Panc1 (cell line): ENCODE measurements around the gene SAP30BP. TPM values are rescaled to one million over a fixed set of nuclear protein-coding genes. Genes with fewer than 3 reads are reported as not detected.

ENCODE experiments used
- ATAC-seq: fragments of 200-7000 bp; cut with Tn5 transposase; 2 replicates; pipeline ENCODE4 v1.9.1; 2020; ENCODE audit warnings: mild to moderate bottlenecking, moderate library complexity
- BruUV-seq: library from RNA; stranded (reverse); fragments of 400-500 nt; replicated peaks from 2 replicates; lab custom pipeline; 2021; lab: Mats Ljungman, UMichigan
- CTCF ChIA-PET: fragments of 300-600 bp; sonication (Branson Sonifier 250); formaldehyde crosslinking; loops from one replicate; lab custom pipeline; 2022; ENCODE audit warnings: antibody characterized with exemption; lab: Charles Lee
- POLR2A ChIA-PET: fragments of 300-600 bp; sonication (Branson Sonifier 250); formaldehyde crosslinking; loops from one replicate; lab custom pipeline; 2022; ENCODE audit warnings: antibody characterized with exemption; lab: Charles Lee
- DNase-seq: peaks from one replicate; pipeline ENCODE4 v3.0.0-alpha.2; 2010; ENCODE audit warnings: low read depth, low spot score
- H3K27ac ChIP-seq: 2 replicates; pipeline ENCODE4 v1.5.1; 2011; ENCODE audit warnings: mild to moderate bottlenecking, low read length, inconsistent platforms
- H3K27me3 ChIP-seq: fragments of 200-500 bp; sonication (Bioruptor generic); 2 replicates; pipeline ENCODE4 v1.6.0; 2014; ENCODE audit warnings: low read length, inconsistent platforms; ENCODE audit not compliant: control insufficient read depth, insufficient read depth
- H3K36me3 ChIP-seq: fragments of 200-500 bp; sonication (Bioruptor generic); 2 replicates; pipeline ENCODE4 v1.5.1; 2014; ENCODE audit warnings: inconsistent platforms, mild to moderate bottlenecking, low read length, moderate library complexity; ENCODE audit not compliant: control insufficient read depth, insufficient read depth
- H3K4me1 ChIP-seq: 2 replicates; pipeline ENCODE4 v1.5.1; 2011; ENCODE audit warnings: inconsistent platforms, mild to moderate bottlenecking, low read length, moderate library complexity; ENCODE audit not compliant: control insufficient read depth, insufficient read depth
- H3K4me3 ChIP-seq, 2 experiments: 2 replicates each; pipeline ENCODE4 v1.5.1; 2011 to 2012; ENCODE audit warnings: low read depth in 2 of 2, low read length in 2 of 2, mild to moderate bottlenecking in 2 of 2, inconsistent platforms in 1 of 2, moderate library complexity in 1 of 2
- H3K9me3 ChIP-seq: fragments of 200-500 bp; sonication (Bioruptor generic); 2 replicates; pipeline ENCODE4 v1.5.1; 2014; ENCODE audit warnings: low read depth, mild to moderate bottlenecking, inconsistent platforms, low read length, moderate library complexity; ENCODE audit not compliant: control insufficient read depth, insufficient read depth
- CTCF ChIP-seq: fragments of 450-650 bp; IDR thresholded peaks from 2 replicates; pipeline ENCODE4 v1.5.1; 2017; ENCODE audit warnings: mild to moderate bottlenecking
- POLR2AphosphoS5 ChIP-seq: IDR thresholded peaks from 2 replicates; pipeline ENCODE4 v1.6.1; 2012; ENCODE audit warnings: mild to moderate bottlenecking, low read depth, low read length, moderate library complexity
- SIN3A ChIP-seq: IDR thresholded peaks from 2 replicates; pipeline ENCODE4 v1.6.1; 2012; ENCODE audit warnings: low read depth, mild to moderate bottlenecking, low read length, moderate library complexity, borderline replicate concordance; ENCODE audit not compliant: insufficient read depth
- TCF7L2 ChIP-seq: IDR thresholded peaks from 2 replicates; pipeline ENCODE4 v1.6.1; 2011; ENCODE audit warnings: mild to moderate bottlenecking, low read depth, low read length, inconsistent platforms
- in situ Hi-C: cut with HindIII; loops from 2 replicates; pipeline ENCODE4 v1.10.0; 2016; ENCODE audit warnings: low sequenced_read_pairs, low pct_unique_long_range_greater_than_20kb
- intact Hi-C: fragments of 100-400 bp; cut with micrococcal nuclease; formaldehyde crosslinking; loops from one replicate; pipeline ENCODE4 v1.10.0; 2022; ENCODE audit not compliant: unreplicated experiment
- total RNA-seq: library from RNA; stranded (reverse); gene quantifications from one replicate; pipeline ENCODE4 v1.2.1, GENCODE V29; 2021; ENCODE audit not compliant: unreplicated experiment
- TF ChIP-seq, protein P1 (sequence below), 2 experiments: IDR thresholded peaks; 2 replicates each; pipeline ENCODE4 v1.6.1; 2011 to 2012; ENCODE audit warnings: low read depth in 2 of 2, control low read depth in 1 of 2, low read length in 1 of 2, mild to moderate bottlenecking in 1 of 2, moderate library complexity in 1 of 2; ENCODE audit not compliant: insufficient read depth in 1 of 2

The SAP30BP gene
- total RNA-seq, 1 experiment from 2014 or later: 138 TPM

DNA sequence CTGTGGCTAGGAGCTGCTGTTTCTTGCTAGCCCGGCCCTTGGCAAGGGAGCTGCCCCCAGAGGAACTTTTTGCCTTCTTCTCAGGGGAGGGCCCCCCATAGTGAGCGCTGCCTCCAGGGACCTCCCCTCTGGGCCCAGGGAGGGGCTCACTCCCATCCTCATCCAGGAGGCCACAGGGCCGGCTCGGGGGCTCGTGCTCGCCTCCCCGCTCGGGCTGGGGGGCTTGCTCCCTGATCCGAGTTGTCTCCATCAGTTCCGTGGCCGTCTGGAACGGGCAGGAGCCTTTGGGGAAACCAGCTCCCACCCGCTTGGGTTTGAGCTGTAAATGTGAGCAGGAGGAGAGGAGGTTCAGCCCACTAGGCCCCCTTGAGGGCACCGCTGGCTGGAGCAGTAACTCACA is 38.0 kb upstream of the SAP30BP start:
- ATAC-seq (no peak), DNase-seq (no peak)
- intact Hi-C loops: no loop called here
- Histone ChIP-seq H3K4me1 (peaks cover 16% of the 10 kb centered on the region), H3K4me3 (no peak overlapping the region), H3K9me3 (no peaks in the 10 kb centered on the region), H3K27ac (no peak overlapping the region), H3K36me3 (no peaks in the 10 kb centered on the region), H3K27me3 (no peaks in the 10 kb centered on the region)
- ChIA-PET POLR2A (interaction anchor here (0.5 kb wide), 1 partner anchor 118 kb away, joined by 4 read pairs; no protein-coding TSS in a partner anchor), CTCF (interaction anchor here (0.6 to 0.9 kb wide), 3 partner anchors 9 to 65 kb away, joined by 4 to 17 read pairs (median 4); no protein-coding TSS in a partner anchor)
- TF ChIP-seq POLR2AphosphoS5 (no peak), SIN3A (no peak), TCF7L2 (no peak), CTCF (no peak)
- TF ChIP-seq, protein P1, sequence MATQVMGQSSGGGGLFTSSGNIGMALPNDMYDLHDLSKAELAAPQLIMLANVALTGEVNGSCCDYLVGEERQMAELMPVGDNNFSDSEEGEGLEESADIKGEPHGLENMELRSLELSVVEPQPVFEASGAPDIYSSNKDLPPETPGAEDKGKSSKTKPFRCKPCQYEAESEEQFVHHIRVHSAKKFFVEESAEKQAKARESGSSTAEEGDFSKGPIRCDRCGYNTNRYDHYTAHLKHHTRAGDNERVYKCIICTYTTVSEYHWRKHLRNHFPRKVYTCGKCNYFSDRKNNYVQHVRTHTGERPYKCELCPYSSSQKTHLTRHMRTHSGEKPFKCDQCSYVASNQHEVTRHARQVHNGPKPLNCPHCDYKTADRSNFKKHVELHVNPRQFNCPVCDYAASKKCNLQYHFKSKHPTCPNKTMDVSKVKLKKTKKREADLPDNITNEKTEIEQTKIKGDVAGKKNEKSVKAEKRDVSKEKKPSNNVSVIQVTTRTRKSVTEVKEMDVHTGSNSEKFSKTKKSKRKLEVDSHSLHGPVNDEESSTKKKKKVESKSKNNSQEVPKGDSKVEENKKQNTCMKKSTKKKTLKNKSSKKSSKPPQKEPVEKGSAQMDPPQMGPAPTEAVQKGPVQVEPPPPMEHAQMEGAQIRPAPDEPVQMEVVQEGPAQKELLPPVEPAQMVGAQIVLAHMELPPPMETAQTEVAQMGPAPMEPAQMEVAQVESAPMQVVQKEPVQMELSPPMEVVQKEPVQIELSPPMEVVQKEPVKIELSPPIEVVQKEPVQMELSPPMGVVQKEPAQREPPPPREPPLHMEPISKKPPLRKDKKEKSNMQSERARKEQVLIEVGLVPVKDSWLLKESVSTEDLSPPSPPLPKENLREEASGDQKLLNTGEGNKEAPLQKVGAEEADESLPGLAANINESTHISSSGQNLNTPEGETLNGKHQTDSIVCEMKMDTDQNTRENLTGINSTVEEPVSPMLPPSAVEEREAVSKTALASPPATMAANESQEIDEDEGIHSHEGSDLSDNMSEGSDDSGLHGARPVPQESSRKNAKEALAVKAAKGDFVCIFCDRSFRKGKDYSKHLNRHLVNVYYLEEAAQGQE (IDR thresholded peaks at IDR 0.05; ENCODE audit: insufficient read depth in 1 of 2, low read depth in 2 of 2, low read length in 1 of 2): no peak
- in situ Hi-C loops: no loop called here
- no TSS peak for BruUV-seq

GRCh38 chr17:75630071-75630917 is 36.8 kb upstream of the SAP30BP start:
- intact Hi-C loops (no loop called here), in situ Hi-C loops (no loop called here)
- no peak for ATAC-seq
- Histone ChIP-seq H3K9me3 (no peaks in the 10 kb centered on the region), H3K27ac (no peak overlapping the region), H3K4me1 (peaks cover 24% of the 10 kb centered on the region), H3K36me3 (no peaks in the 10 kb centered on the region), H3K4me3 (no peak overlapping the region), H3K27me3 (no peaks in the 10 kb centered on the region)
- TF ChIP-seq, protein P1 (IDR thresholded peaks at IDR 0.05; ENCODE audit: insufficient read depth in 1 of 2, low read depth in 2 of 2, low read length in 1 of 2): no peak
- ChIA-PET CTCF (interaction anchor here (0.5 to 1.5 kb wide), 4 partner anchors 9 to 116 kb away, joined by 3 to 9 read pairs (median 4); no protein-coding TSS in a partner anchor), POLR2A (interaction anchor here (0.5 kb wide), 1 partner anchor 51 kb away, joined by 5 read pairs; no protein-coding TSS in a partner anchor)
- BruUV-seq: no TSS peak
- DNase-seq: no peak
